Cardiac muscle cell (in vitro differentiated cells and primary cell): ENCODE measurements around the gene BPHL. TPM values are rescaled to one million over a fixed set of nuclear protein-coding genes. Genes with fewer than 3 reads are reported as not detected.
"Not testable (repeated sequence)": the region's sequence is repeated elsewhere in the genome, so short reads cannot be mapped to it uniquely, and the experiment has no call there.

Source experiments
- DNase-seq, 2 donors: peaks; one replicate each; pipeline versions ENCODE4 v3.0.0 to v3.0.0-alpha.2; 2010 to 2017; ENCODE audit warnings: low read depth in 1 of 2, low spot score in 1 of 2
- H3K27ac ChIP-seq: fragments of 200-600 bp; sonication (generic); 2 replicates; pipeline ENCODE4 v1.5.1; 2016
- H3K27me3 ChIP-seq: fragments of 200-600 bp; sonication (generic); 2 replicates; pipeline ENCODE4 v1.6.0; 2016; ENCODE audit warnings: control low read depth
- H3K36me3 ChIP-seq: fragments of 200-600 bp; sonication (generic); 2 replicates; pipeline ENCODE4 v1.5.1; 2016; ENCODE audit warnings: control low read depth
- H3K4me1 ChIP-seq: fragments of 200-600 bp; sonication (generic); 2 replicates; pipeline ENCODE4 v1.8.1; 2017; ENCODE audit warnings: low read depth, mild to moderate bottlenecking, mixed run types
- H3K4me3 ChIP-seq: fragments of 200-600 bp; sonication (generic); 2 replicates; pipeline ENCODE4 v1.5.1; 2016; ENCODE audit warnings: mild to moderate bottlenecking
- H3K9me3 ChIP-seq: fragments of 200-600 bp; sonication (generic); 2 replicates; pipeline ENCODE4 v1.5.1; 2017; ENCODE audit warnings: low read depth, mild to moderate bottlenecking, control low read depth
- CTCF ChIP-seq: IDR thresholded peaks from 2 replicates; pipeline ENCODE4 v1.5.1; 2012; ENCODE audit warnings: low read depth, mild to moderate bottlenecking, low read length
- polyA plus RNA-seq: library from polyadenylated mRNA; unstranded; fragments of >200 nt; fragmentation: Nextera tagmentation; extraction: Ambion mirVana; gene quantifications from 2 replicates; pipeline ENCODE4 v1.2.1, GENCODE V29; 2016
- total RNA-seq: library from RNA; depleted of rRNA; stranded (reverse); fragments of >200 nt; gene quantifications from 2 replicates; pipeline ENCODE4 v1.2.3, GENCODE V29; 2016

The BPHL gene
- total and polyA plus RNA-seq, 2 experiments from 2014 or later = 27.2 to 72.2 TPM

DNA sequence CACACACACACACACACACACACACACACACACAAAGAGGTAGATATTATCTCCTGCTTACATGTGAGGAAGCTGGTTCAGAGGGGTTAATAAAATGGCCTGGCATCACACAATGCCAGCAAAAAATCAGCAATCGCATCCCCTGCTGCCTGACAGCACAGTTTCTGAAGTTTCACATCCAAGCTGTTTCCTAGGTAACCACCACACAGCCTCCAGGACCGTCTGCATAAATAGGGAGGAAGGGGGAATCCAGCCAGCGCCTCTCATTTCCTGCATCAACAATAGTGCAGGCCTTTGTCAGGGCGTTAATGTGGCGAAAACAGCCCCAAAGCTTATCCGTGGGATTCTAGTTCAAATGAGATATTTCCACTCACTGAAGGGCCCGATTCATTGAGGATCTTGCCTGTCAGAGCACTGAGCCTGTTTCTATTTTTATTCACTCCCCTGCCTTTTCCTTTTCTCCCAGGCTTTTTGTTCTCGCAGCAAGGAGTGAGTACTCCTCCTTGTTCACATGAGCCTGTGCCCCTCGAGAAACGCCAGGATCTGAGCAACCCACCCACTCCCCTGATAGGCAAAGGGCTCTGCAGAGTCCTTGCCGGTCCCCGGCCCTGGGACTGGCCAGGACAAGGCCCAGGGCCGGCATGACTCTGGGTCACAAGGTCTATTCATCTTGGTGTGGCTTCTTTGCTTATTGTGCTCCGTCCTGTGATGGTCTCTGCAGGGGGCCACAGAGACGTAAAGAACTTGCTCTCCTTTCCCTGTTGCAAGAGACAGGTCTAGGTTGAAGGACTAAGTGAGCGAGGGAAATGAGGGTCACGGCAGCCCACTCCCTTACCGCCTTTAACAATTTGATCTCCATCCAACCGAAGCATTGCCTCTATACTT is 76.3 kb downstream of the BPHL start:
- DNase-seq = peak; percentile 5 to 70
- H3K4me1 ChIP-seq = peaks cover 5% of the 10 kb centered on the region
- no peaks in the 10 kb centered on the region for H3K36me3 ChIP-seq
- H3K4me3 ChIP-seq = no peak overlapping the region
- no peak for TF ChIP-seq CTCF
- H3K27me3 ChIP-seq = no peaks in the 10 kb centered on the region
- H3K27ac ChIP-seq = peak overlapping the region; percentile 41
- H3K9me3 ChIP-seq = no peaks in the 10 kb centered on the region

- DNase-seq = no peak
- Histone ChIP-seq H3K27ac (no peak overlapping the region), H3K4me1 (peaks cover 5% of the 10 kb centered on the region), H3K9me3 (no peaks in the 10 kb centered on the region), H3K4me3 (no peak overlapping the region), H3K36me3 (no peaks in the 10 kb centered on the region), H3K27me3 (no peaks in the 10 kb centered on the region)
- no peak for TF ChIP-seq CTCF
Measured at GRCh38 chr6:3195420-3195694, 76.8 kb downstream of the BPHL start.

DNA sequence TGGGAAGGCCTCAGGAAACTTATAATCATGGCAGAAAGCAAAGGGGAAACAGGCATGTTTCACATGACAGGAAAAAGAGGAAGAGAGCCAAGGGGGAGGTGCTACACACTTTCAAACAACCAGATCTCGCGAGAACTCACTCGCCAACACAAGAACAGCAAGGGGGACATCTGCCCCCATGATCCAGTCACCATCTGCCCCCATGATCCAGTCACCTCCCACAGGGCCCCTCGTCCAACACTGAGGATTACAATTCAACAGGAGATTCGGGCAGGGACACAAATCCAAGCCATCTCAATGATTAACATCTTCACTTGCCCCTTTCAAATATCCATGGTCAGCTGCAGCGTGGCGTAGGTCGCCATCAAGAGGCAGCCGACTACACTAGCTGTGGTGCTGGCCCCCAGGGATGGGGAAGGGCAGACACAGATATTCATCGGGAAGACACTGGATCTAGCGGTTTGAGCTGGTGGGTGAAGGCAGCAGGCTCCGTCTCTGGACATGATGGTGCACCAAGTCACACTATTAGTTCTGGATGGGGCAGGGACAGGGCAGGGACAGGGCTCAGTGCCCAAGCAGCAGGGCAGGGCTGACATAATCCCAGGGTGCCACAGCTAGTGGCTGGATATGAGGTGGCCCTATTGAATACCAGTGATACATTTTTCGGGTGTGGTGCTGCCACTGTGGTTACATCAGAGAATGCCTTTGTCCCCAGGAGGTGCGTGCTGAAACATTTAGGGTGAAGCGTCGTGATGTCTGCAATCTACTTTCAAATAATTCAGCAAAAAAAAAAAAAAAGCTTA is 77.4 kb downstream of the BPHL start:
- Histone ChIP-seq H3K9me3 (no peaks in the 10 kb centered on the region), H3K4me1 (peaks cover 5% of the 10 kb centered on the region), H3K4me3 (no peak overlapping the region), H3K27ac (no peak overlapping the region), H3K36me3 (no peaks in the 10 kb centered on the region), H3K27me3 (no peaks in the 10 kb centered on the region)
- no peak for TF ChIP-seq CTCF
- DNase-seq = no peak

GRCh38 chr6:3196770-3197169 is 78.3 kb downstream of the BPHL start:
- H3K27ac ChIP-seq = no peak overlapping the region
- H3K9me3 ChIP-seq = no peaks in the 10 kb centered on the region
- no peak overlapping the region for H3K4me3 ChIP-seq
- no peaks in the 10 kb centered on the region for H3K27me3 ChIP-seq
- H3K36me3 ChIP-seq = no peaks in the 10 kb centered on the region
- DNase-seq = no peak
- no peak for TF ChIP-seq CTCF
- H3K4me1 ChIP-seq = peaks cover 5% of the 10 kb centered on the region

GRCh38 chr6:3197734-3198133 is 79.2 kb downstream of the BPHL start:
- not testable (repeated sequence) for H3K36me3 ChIP-seq, H3K27me3 ChIP-seq, H3K9me3 ChIP-seq, H3K4me3 ChIP-seq, DNase-seq, H3K27ac ChIP-seq, H3K4me1 ChIP-seq

DNA sequence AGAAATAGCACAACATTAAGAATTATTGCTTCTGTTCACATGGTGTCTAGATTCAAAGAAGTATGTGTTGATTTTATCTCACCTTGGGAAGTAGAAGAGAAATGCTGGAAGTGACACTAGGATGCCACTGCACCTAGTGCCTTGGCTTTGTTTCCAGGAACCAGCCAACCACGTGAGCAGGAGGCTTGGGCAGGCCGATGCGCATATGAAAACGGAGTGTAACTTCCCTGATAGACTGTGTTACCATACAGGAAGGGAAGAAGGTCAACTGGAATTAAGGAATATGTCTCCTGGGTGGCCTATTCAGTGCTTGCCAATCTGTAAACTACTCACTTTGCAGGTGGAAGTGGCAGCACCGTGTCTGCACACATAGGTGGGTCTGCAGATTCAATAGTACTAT is 80.9 kb downstream of the BPHL start:
- H3K27ac ChIP-seq = no peak overlapping the region
- no peaks in the 10 kb centered on the region for H3K9me3 ChIP-seq
- H3K4me1 ChIP-seq = peaks cover 5% of the 10 kb centered on the region
- DNase-seq = no peak
- TF ChIP-seq CTCF = no peak
- H3K4me3 ChIP-seq = no peak overlapping the region
- H3K36me3 ChIP-seq = no peaks in the 10 kb centered on the region
- H3K27me3 ChIP-seq = no peaks in the 10 kb centered on the region
